HL-60/S4 (cell line): ENCODE results near the gene GPALPP1.
"Not testable (repeated sequence)": the region's sequence is repeated elsewhere in the genome, so short reads cannot be mapped to it uniquely, and the experiment has no call there.

Source experiments
- in situ Hi-C: fragments of 300-500 bp; cut with MboI; formaldehyde crosslinking; loops from 2 replicates; pipeline ENCODE4 v1.14.3; 2022; ENCODE audit warnings: low sequenced_read_pairs

GPALPP1 gene

DNA sequence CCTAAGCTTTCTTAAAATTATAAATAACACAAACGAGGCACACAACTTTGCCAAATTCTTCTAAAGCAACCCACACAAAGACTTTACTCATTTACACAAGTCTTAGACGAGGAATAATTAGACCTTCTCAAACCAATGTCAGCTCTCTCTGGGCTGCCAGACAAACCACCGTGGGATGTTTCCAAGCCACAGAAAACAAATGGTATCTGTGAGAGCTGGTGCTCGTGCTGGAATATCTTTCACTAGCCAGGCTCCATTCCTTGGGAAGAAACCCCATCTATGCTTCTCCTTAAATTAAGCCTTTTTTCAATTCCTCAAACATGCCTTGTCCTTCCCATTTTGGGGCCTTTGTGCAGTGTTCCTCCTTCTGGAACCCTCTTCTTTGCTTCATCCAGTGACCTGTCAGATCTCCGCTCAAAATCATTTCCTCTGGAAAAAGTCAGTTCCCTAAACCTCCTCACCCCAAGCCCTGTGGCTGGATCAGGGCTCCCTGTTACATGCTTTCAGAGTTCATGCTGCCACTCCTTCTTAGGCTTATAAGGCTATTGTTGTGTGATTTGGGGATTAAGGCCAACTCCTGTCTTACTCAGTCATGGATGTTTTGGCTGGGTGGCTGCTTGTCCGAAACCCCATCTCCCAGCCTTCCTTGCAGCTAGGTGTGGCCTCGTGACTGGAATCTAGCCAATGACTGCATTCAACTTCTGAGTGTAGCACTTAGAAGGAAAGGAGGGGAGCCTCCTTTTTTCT lies 66.7 kb downstream of the GPALPP1 start:
- in situ Hi-C loops: loop anchor here (10.0 kb wide), 1 partner anchor 249 kb away; no protein-coding TSS in a partner anchor

DNA sequence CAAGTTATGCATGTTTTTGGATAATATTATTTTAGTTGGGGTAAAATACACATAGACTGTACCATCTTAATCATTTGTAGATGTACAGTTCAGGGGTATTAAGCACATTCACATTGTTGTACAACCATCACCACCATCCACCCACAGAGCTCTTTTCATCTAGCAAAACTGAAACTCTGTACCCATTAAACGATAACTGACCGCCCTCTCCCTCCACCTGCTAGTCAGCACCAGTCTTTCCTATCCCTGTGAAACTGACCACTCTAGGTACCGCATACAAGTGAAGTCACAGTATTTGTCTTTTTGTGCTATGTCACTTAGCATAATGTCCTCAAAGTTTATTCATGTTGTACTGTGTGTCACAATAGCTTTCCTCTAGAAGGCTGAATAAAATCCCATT lies 70.7 kb downstream of the GPALPP1 start:
- in situ Hi-C loops: no loop called here

DNA sequence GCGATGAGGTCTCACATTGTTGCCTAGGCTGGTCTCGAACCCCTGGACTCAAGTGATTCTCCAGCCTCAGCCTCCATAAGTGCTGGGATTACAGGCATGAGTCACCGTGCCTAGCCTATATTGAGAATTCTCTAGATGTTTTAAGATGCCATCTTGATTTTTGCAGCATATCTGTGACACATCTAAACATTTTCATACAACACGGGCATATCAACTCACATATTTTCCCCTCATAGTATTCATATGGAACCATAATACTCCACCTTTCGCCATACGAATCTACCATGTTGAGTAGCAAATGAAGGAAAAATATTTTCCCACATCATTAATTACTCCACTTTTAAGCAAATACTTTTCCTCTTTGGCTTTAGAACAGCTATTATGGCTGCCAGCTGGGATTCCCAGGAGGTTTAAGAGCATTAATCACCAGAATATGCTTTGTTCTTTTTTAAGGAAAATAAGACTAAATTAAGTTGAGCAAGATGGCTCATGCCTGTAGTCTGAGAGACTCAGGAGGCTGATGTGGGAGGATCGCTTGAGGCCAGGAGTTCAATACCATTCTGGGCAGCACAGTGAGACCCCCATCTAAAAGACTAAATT lies 74.0 kb downstream of the GPALPP1 start:
- in situ Hi-C loops: no loop called here

DNA sequence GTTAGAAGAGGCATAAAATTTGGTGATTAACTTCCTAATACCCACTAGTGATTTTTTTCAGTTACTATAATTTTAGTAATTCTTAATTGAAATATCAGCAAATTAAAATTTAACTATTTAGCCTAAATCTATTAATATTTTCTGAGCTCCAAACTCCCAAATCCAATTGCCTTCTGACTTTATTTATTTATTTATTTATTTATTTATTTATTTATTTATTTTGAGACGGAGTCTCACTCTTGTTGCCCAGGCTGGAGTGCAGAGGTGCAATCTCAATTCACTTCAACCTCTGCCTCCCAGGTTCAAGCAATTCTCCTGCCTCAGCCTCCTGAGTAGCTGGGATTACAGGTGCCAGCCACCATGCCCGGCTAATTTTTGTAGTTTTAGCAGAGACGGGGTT lies 74.6 kb downstream of the GPALPP1 start:
- in situ Hi-C loops: not testable (repeated sequence)

DNA sequence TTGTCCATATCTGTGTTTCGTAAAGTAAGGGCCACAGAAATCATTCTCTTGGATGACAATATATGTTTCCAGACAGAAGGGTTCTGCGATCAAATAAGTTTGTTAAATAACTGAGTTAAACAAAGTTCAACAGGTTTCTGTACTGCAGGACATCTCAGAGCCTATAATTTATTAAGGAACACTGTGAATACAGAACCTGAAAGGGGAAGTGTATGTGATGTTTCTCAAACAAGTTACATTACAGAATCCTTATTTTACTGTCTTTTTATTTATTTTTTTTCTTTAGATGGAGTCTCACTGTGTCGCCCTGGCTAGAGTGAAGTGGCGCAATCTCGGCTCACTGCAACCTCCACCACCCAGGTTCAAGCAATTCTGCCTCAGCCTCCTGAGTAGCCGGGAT lies 75.6 kb downstream of the GPALPP1 start:
- in situ Hi-C loops: no loop called here

DNA sequence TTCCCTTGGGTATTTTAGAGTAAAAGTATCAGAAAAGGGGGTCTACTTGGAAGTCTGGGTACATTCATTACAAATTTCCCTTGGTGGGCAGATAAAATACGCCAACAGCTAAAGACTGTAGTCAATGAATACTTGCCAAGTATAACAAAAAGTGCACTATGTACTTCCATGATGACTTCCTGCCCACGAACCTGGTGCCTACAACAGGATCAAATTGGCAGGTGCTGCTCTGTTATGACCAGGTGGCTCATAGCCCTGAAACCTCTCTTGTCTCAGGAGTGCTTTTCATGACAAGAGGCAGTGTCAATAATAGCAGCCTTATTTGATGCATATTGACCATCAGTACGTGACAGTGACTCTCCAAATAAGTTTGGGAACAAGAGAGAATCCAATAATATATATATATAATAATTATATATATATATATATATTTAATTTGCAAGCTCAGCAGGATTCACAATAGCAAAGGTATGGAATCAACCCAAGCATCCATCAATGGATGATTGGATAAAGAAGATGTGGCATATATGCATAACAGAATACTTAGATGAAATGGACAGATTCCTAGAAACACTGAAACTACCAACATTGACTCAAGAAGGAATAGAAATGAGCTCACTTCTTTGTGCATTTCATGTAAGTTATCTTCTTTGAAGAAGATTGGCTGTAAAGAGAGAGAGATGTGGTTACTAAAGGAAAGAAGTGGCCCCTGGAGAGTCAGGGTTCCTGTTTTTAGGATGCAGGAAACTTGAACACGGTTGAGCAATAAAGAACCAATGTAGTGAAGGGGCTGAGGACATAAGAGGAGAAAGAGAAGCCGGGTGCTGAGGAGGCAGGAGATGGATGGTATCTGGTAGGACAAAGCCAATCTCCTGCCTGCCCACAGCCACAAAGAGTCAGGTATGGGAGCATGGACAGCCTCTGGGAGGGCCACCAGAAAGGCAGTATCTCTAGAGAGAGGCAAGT lies 79.0 kb downstream of the GPALPP1 start:
- in situ Hi-C loops: no loop called here

DNA sequence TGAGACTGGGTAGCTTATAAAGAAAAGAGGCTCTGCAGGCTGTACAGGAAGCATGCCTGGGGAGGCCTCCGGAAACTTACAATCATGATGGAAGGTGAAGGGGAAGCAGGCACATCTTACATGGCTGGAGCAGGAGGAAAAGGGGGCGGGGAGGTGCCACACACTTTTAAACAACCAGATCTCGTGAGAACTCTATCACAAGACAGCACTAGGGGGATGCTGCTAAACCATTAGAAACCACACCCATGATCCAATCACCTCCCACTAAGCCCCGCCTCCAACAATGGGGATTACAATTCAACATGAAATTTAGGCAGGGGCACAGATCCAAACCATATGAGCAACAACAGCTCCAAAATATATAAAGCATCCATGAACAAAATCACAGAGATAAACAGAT lies 84.5 kb downstream of the GPALPP1 start:
- in situ Hi-C loops: no loop called here

DNA sequence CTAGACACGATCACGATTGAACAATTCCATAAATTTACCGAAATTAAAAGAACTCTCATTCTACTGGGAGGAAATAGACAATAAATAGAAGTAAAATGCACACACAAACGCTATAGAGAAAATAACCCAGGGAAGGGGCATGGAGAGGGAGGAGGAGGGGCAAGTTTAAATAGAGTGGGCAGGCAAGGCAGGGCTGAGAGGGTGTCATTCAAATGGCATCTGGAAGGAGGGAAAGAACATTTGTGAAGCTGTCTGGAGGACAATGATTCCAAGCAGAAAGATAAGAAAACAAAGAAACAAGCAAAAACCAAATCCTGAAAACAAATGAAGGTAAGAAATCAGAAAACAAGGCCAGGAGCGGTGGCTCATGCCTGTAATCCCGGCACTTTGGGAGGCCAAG lies 85.4 kb downstream of the GPALPP1 start:
- in situ Hi-C loops: no loop called here

DNA sequence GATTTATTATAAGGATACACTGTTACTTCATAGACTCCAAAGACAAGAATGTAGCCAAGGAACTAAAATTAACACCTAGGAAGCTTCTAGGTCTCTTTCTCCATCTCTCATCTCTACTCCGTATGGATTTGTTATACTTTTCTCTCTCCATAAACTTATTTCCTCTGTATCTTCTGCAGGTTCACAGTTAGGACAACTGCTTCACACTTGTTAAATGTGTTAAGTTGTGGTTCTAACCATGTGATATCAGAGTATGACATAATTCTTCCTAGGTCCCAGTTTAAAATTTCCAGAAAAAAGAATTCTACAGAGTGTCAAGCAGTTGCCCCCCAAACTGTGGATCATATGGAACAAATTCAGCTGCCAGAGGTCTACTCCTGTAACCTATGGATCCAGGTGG lies 88.7 kb downstream of the GPALPP1 start:
- in situ Hi-C loops: no loop called here
